Neural crest cell (in vitro differentiated cells): ENCODE results near the gene S100A7. TPM values are rescaled to one million over a fixed set of nuclear protein-coding genes. Genes with fewer than 3 reads are reported as not detected.
A peak's percentile ranks its signal among the peaks of the same experiment; 100 is the strongest.
"Not testable (repeated sequence)": the region's sequence is repeated elsewhere in the genome, so short reads cannot be mapped to it uniquely, and the experiment has no call there.

Experiments used
- DNase-seq: peaks from one replicate; pipeline ENCODE4 v3.0.0; 2021; ENCODE audit warnings: low read depth, mixed read lengths, low spot score
- H3K27ac Mint-ChIP-seq: one replicate; pipeline ENCODE4 v1.8.0; 2021; ENCODE audit warnings: mild to moderate bottlenecking, mixed read lengths; ENCODE audit not compliant: unreplicated experiment
- H3K27me3 Mint-ChIP-seq: 2 replicates; pipeline ENCODE4 v1.8.0; 2021; ENCODE audit warnings: low read depth, mild to moderate bottlenecking, mixed read lengths
- H3K36me3 Mint-ChIP-seq: 2 replicates; pipeline ENCODE4 v1.8.0; 2021; ENCODE audit warnings: low read depth, mild to moderate bottlenecking, mixed read lengths
- H3K4me1 Mint-ChIP-seq: 2 replicates; pipeline ENCODE4 v1.8.0; 2021; ENCODE audit warnings: mixed read lengths
- H3K4me3 Mint-ChIP-seq: one replicate; pipeline ENCODE4 v1.8.0; 2021; ENCODE audit warnings: mild to moderate bottlenecking, mixed read lengths
- H3K9me3 Mint-ChIP-seq: 2 replicates; pipeline ENCODE4 v1.8.0; 2021; ENCODE audit warnings: mixed read lengths
- total RNA-seq: library from RNA; stranded (reverse); gene quantifications from 2 replicates; pipeline ENCODE4 v1.2.1, GENCODE V29; 2021
- TF ChIP-seq, protein P1 (sequence below): fragments of 200-600 bp; sonication (generic); conservative IDR thresholded peaks from 2 replicates; pipeline ENCODE4 v1.5.0; 2021; ENCODE audit warnings: antibody characterized with exemption, mild to moderate bottlenecking

S100A7 gene
- total RNA-seq, 1 donor from 2014 or later: not detected

DNA sequence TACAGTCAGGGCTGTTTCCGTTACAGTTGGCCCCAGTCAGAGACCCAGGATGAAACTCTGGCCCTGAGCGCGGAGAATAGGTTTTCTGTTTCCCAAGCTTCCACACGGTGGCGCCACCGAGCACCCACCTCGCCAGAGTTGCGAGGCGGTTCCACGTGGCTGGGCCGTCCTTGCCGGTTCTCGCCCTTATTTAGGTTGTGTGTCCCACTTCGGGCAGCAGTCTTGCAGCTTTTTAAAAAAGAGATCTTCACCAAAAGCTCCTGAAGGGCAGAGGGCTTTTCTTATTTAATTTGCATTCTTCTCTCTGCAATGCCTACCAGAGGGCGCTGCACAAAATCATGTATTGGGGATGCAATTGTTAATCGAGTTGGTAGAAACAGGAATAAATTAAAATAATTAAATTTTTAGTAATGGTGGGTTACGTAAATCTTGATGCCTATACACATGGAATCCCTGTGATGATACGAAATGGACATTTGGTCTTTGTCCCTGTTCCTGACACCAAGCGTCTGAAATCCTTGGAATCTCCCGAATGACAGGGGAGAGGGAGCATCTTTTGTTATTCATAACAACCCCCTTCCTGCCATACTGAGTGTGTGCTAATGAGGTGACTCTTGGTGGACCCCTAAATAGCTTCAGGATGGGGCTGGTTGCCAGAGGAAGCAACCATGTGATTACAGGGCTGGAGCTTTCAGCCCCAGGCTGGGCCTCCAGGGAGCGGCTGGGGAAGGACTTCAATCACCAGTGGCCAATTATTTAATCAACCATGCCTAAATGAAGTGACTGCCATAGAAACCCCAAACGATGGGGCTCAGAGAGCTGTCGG, 5.6 kb upstream of the S100A7 start:
- Mint-ChIP-seq H3K36me3 (no peaks in the 10 kb centered on the region), H3K4me1 (no peaks in the 10 kb centered on the region), H3K9me3 (peaks cover 6% of the 10 kb centered on the region), H3K4me3 (no peak overlapping the region), H3K27me3 (peaks cover 63% of the 10 kb centered on the region), H3K27ac (no peak overlapping the region)
- peak; percentile 67 for DNase-seq
- TF ChIP-seq, protein P1, sequence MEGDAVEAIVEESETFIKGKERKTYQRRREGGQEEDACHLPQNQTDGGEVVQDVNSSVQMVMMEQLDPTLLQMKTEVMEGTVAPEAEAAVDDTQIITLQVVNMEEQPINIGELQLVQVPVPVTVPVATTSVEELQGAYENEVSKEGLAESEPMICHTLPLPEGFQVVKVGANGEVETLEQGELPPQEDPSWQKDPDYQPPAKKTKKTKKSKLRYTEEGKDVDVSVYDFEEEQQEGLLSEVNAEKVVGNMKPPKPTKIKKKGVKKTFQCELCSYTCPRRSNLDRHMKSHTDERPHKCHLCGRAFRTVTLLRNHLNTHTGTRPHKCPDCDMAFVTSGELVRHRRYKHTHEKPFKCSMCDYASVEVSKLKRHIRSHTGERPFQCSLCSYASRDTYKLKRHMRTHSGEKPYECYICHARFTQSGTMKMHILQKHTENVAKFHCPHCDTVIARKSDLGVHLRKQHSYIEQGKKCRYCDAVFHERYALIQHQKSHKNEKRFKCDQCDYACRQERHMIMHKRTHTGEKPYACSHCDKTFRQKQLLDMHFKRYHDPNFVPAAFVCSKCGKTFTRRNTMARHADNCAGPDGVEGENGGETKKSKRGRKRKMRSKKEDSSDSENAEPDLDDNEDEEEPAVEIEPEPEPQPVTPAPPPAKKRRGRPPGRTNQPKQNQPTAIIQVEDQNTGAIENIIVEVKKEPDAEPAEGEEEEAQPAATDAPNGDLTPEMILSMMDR: peak; percentile 73

DNA sequence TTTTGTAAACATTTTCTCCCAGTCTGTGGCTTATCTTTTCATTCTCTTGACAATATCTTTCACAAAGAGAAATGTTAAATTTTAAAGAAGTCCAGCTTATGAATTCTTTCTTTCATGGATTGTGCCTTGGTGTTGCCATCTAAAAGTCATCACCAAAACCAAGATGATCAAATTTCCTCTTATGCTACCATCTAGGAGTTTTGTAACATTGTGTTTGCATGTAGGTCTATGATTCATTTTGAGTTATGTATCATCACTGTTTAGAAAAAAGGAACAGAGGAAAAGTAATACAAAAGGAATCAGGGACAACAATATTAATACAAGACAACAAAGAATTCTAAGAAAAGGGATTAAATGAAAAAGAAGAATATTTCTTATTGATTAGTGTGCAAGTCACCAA, 2.3 kb upstream of the S100A7 start:
- not testable (repeated sequence) for H3K27ac Mint-ChIP-seq, H3K4me3 Mint-ChIP-seq, H3K36me3 Mint-ChIP-seq, H3K4me1 Mint-ChIP-seq, H3K9me3 Mint-ChIP-seq, DNase-seq
- peaks cover 63% of the 10 kb centered on the region for H3K27me3 Mint-ChIP-seq

DNA sequence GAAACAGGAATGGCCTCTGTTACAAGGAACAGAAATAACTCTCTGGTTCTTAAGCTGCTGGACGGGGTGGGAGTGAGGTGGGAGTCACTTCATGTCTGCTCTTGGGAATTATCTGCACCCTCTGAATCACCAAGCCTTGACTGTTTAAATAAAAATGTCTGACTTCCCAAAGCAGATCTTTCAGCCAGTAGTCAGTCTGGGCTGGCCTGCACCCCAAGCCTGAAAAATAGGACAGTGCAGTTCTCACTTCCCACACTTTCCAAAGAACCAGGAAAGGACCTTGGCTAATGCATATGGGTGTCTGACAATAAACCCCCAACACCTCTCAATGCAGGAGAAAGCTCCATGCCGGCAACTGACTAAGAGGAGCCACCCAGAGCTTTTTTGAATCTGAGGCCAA, 796 bp downstream of the S100A7 start:
- Mint-ChIP-seq H3K9me3 (no peaks in the 10 kb centered on the region), H3K27me3 (peaks cover 73% of the 10 kb centered on the region), H3K36me3 (no peaks in the 10 kb centered on the region), H3K4me1 (no peaks in the 10 kb centered on the region), H3K4me3 (no peak overlapping the region), H3K27ac (no peak overlapping the region)
- no peak for DNase-seq
- TF ChIP-seq, protein P1: no peak

DNA sequence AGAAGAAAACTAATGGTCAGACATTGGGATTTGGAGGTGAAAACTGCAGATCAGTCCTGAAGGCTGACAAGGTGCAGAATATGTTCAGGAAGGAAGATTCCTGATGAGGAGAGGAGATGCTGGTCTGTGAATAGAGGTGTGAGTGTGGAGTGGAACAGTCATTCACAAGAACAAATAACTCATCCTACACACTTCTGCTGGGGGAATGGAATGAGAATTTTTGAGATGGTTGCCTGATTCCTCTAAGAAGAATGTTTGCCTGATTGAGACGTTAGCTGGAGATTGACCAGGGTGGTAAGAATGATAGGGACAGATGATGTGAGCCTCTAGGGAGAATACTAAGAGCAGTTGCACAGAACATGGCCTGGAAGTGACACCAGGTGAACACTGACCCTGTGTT, 4.1 kb downstream of the S100A7 start:
- Mint-ChIP-seq H3K9me3 (no peaks in the 10 kb centered on the region), H3K27me3 (peaks cover 63% of the 10 kb centered on the region), H3K27ac (no peak overlapping the region), H3K4me1 (no peaks in the 10 kb centered on the region), H3K4me3 (no peak overlapping the region), H3K36me3 (no peaks in the 10 kb centered on the region)
- TF ChIP-seq, protein P1: no peak
- no peak for DNase-seq

DNA sequence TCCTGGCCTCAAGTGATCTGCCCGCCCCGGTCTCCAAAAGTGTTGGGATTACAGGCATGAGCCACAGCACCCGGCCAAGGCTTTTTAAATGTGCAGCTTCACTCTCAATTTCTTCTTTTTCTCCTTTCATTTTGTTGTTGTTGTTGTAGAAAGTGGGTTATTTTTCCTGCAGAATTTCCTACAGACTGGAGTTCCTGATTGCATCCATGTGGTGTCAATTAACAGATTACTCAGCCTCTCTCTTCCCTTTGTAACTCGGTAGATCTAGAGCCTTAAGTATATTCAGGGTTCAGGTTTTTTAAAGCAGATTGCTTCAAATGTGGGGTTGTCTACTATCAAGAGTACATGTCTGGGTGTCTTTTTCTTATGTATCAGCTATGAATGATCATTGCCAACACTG, 11.6 kb downstream of the S100A7 start:
- not testable (repeated sequence) for H3K36me3 Mint-ChIP-seq, DNase-seq, H3K27ac Mint-ChIP-seq, H3K4me1 Mint-ChIP-seq, H3K9me3 Mint-ChIP-seq, H3K4me3 Mint-ChIP-seq
- H3K27me3 Mint-ChIP-seq: peaks cover 78% of the 10 kb centered on the region

DNA sequence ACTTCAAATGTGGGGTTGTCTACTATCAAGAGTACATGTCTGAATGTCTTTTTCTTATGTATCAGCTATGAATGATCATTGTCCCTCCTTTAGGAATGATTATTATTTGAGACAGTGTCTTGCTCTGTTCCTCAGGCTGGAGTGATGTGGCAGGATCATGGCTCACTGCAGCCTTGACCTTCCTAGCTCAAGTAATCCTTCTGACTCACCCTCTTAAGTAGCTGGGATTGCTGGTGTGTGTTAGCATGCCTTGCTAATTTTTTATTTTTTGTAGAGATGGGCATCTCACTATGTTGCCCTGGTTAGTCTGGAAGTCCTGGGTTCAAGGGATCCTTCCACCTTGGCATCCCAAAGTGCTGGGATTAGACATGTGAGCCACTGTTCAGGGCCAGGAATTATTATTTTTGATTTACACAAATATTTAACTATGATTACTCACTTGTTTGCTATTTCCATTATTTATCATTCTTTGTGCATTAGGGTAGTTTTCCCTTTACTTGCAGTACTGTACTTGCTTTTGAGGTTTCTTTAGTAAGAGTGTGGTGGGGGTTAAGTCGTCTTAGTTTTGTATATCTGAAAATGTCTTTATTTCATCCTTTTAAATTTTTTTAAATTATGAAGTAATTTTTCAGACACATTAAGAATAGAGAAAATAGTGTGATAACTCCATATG, 12.8 kb downstream of the S100A7 start:
- peaks cover 77% of the 10 kb centered on the region for H3K27me3 Mint-ChIP-seq
- no peaks in the 10 kb centered on the region for H3K4me1 Mint-ChIP-seq
- H3K9me3 Mint-ChIP-seq: no peaks in the 10 kb centered on the region
- no peak overlapping the region for H3K27ac Mint-ChIP-seq
- no peak for DNase-seq
- H3K36me3 Mint-ChIP-seq: no peaks in the 10 kb centered on the region
- TF ChIP-seq, protein P1: no peak
- H3K4me3 Mint-ChIP-seq: no peak overlapping the region
